ENCODE results near the gene LTBP3.

Gene LTBP3

DNA sequence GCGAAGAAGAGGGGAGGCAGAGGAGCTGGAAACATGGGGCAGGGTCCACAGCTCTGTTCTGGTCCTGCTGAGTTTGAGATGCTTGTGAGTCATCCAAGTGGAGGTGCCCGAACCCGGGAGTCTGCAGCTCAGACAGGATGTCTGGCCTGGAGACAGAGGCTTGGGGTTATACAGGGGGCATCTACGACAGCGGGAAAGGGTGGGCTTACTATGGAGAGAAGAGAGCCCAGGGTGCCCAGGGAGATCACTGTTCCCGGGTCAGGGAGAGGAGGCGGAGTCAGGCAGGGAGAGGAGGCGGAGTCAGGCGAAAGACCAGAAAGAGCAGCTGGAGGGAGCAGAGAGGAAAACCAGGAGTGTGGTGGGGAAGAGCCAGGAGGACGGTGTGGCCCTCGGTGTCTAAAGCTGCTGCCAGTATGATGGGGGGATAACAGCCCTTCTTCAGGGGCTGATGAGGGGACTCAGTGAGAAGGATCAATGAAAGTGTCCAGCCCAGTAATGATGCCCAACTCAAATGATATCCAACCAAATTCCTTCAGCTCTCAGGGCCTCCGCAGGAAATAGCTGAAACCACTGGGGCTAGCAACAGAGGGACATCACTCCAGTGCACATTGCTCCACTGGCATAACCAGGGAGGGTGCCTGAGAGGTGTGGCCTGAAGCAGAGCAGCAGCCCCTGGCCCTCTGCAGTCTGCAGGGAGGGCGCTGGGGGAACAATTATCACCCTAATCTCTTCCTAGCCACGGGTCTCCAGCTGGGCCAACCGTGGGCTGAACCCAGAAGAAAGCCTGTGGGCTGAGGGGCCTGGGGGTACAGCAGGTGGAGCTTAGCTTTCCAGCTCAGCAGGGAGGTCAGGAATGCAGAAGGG lies 2.6 kb upstream of the LTBP3 start (continued):
- TF ChIP-seq ZIC2 (tag by site-specific recombination; IDR thresholded peaks at IDR 0.05): peak; percentile 75
- peak; percentile 55 for TF ChIP-seq ZNF335 (tag by site-specific recombination; conservative IDR thresholded peaks at IDR 0.05)
- no peak for TF ChIP-seq ZNF626 (tag by site-specific recombination; IDR thresholded peaks at IDR 0.05)
- TF ChIP-seq ZNF23 (tag by site-specific recombination; IDR thresholded peaks at IDR 0.05; ENCODE audit: borderline replicate concordance): no peak
- TF ChIP-seq ZBTB7A (tag by site-specific recombination; IDR thresholded peaks at IDR 0.05; ENCODE audit: low read depth): no peak

GRCh38 chr11:65559951-65560537 lies 1.9 kb upstream of the LTBP3 start:
- H3K4me1 ChIP-seq (ENCODE audit: control insufficient read depth, insufficient read depth, low read length): peaks cover 19% of the 10 kb centered on the region
- no peaks in the 10 kb centered on the region for H3K9me3 ChIP-seq (ENCODE audit: control insufficient read depth, insufficient read depth, low read depth, low read length)
- ChIA-PET CTCF (interaction anchor here (0.6 to 5.3 kb wide), 6 partner anchors 12 to 231 kb away, joined by 3 to 44 read pairs (median 6); partner anchors contain the start of genes FAM89B and ZNRD2), POLR2A (interaction anchor here (1.2 to 4.1 kb wide), 8 partner anchors 10 to 137 kb away, joined by 4 to 41 read pairs (median 10); partner anchors contain the start of genes FAM89B, NEAT1, SCYL1 and ZNRD2)
- no peaks in the 10 kb centered on the region for H3K36me3 ChIP-seq (ENCODE audit: control insufficient read depth in 2 of 2, insufficient read depth in 1 of 2, low read length in 2 of 2)
- H3K27ac ChIP-seq (ENCODE audit: extremely low read depth, low read depth, low read length): peak overlapping the region; percentile 34; the same call in 1 of the 2 replicates
- H3K4me3 ChIP-seq (ENCODE audit: low read depth, low read length): no peak overlapping the region
- TF ChIP-seq ZBTB6 (tag by site-specific recombination; IDR thresholded peaks at IDR 0.05): no peak
- TF ChIP-seq, protein P1, sequence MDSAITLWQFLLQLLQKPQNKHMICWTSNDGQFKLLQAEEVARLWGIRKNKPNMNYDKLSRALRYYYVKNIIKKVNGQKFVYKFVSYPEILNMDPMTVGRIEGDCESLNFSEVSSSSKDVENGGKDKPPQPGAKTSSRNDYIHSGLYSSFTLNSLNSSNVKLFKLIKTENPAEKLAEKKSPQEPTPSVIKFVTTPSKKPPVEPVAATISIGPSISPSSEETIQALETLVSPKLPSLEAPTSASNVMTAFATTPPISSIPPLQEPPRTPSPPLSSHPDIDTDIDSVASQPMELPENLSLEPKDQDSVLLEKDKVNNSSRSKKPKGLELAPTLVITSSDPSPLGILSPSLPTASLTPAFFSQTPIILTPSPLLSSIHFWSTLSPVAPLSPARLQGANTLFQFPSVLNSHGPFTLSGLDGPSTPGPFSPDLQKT (IDR thresholded peaks at IDR 0.05; ENCODE audit: borderline replicate concordance, low read depth, low read length): no peak
- TF ChIP-seq, protein P2, sequence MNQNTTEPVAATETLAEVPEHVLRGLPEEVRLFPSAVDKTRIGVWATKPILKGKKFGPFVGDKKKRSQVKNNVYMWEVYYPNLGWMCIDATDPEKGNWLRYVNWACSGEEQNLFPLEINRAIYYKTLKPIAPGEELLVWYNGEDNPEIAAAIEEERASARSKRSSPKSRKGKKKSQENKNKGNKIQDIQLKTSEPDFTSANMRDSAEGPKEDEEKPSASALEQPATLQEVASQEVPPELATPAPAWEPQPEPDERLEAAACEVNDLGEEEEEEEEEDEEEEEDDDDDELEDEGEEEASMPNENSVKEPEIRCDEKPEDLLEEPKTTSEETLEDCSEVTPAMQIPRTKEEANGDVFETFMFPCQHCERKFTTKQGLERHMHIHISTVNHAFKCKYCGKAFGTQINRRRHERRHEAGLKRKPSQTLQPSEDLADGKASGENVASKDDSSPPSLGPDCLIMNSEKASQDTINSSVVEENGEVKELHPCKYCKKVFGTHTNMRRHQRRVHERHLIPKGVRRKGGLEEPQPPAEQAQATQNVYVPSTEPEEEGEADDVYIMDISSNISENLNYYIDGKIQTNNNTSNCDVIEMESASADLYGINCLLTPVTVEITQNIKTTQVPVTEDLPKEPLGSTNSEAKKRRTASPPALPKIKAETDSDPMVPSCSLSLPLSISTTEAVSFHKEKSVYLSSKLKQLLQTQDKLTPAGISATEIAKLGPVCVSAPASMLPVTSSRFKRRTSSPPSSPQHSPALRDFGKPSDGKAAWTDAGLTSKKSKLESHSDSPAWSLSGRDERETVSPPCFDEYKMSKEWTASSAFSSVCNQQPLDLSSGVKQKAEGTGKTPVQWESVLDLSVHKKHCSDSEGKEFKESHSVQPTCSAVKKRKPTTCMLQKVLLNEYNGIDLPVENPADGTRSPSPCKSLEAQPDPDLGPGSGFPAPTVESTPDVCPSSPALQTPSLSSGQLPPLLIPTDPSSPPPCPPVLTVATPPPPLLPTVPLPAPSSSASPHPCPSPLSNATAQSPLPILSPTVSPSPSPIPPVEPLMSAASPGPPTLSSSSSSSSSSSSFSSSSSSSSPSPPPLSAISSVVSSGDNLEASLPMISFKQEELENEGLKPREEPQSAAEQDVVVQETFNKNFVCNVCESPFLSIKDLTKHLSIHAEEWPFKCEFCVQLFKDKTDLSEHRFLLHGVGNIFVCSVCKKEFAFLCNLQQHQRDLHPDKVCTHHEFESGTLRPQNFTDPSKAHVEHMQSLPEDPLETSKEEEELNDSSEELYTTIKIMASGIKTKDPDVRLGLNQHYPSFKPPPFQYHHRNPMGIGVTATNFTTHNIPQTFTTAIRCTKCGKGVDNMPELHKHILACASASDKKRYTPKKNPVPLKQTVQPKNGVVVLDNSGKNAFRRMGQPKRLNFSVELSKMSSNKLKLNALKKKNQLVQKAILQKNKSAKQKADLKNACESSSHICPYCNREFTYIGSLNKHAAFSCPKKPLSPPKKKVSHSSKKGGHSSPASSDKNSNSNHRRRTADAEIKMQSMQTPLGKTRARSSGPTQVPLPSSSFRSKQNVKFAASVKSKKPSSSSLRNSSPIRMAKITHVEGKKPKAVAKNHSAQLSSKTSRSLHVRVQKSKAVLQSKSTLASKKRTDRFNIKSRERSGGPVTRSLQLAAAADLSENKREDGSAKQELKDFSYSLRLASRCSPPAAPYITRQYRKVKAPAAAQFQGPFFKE (tag by site-specific recombination; IDR thresholded peaks at IDR 0.05; ENCODE audit: borderline replicate concordance): no peak
- no peak for TF ChIP-seq ZNF37A (tag by site-specific recombination; IDR thresholded peaks at IDR 0.05)
- TF ChIP-seq ZFHX2 (tag by site-specific recombination; conservative IDR thresholded peaks at IDR 0.05): peak; percentile 60
- no peak for TF ChIP-seq ZNF48 (tag by site-specific recombination; IDR thresholded peaks at IDR 0.05)
- peak; percentile 48; the same call in 1 of the 2 replicates for TF ChIP-seq KLF9 (tag by site-specific recombination; IDR thresholded peaks at IDR 0.05; ENCODE audit: low read depth)
- no peak for TF ChIP-seq ZNF302 (tag by site-specific recombination; IDR thresholded peaks at IDR 0.05; ENCODE audit: low read depth)
- no peak for TF ChIP-seq ZBTB21 (tag by site-specific recombination; IDR thresholded peaks at IDR 0.05)
- no peak for TF ChIP-seq ZNF221 (tag by site-specific recombination; IDR thresholded peaks at IDR 0.05; ENCODE audit: borderline replicate concordance)
- no peak for TF ChIP-seq ZNF423 (tag by site-specific recombination; IDR thresholded peaks at IDR 0.05)
- TF ChIP-seq ZNF138 (tag by site-specific recombination; IDR thresholded peaks at IDR 0.05; ENCODE audit: borderline replicate concordance): no peak
- TF ChIP-seq ZNF433 (tag by site-specific recombination; IDR thresholded peaks at IDR 0.05; ENCODE audit: low read depth): no peak
- TF ChIP-seq ZNF24 (tag by site-specific recombination; IDR thresholded peaks at IDR 0.05): no peak
- TF ChIP-seq IKZF3 (tag by site-specific recombination; IDR thresholded peaks at IDR 0.05): 0 out of 2 replicates have a peak, but pooled peaks have one; percentile 7
- TF ChIP-seq, protein P3, sequence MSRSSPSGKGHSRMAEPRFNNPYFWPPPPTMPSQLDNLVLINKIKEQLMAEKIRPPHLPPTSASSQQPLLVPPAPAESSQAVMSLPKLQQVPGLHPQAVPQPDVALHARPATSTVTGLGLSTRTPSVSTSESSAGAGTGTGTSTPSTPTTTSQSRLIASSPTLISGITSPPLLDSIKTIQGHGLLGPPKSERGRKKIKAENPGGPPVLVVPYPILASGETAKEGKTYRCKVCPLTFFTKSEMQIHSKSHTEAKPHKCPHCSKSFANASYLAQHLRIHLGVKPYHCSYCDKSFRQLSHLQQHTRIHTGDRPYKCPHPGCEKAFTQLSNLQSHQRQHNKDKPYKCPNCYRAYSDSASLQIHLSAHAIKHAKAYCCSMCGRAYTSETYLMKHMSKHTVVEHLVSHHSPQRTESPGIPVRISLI (tag by site-specific recombination; IDR thresholded peaks at IDR 0.05): no peak
- TF ChIP-seq ZBTB17 (tag by site-specific recombination; IDR thresholded peaks at IDR 0.05): peak; percentile 19; the same call in 1 of the 2 replicates
- TF ChIP-seq ZEB2 (tag by site-specific recombination; IDR thresholded peaks at IDR 0.05): 0 out of 2 replicates have a peak, but pooled peaks have one; percentile 25
- no peak for TF ChIP-seq ZNF19 (tag by site-specific recombination; IDR thresholded peaks at IDR 0.05; ENCODE audit: low read depth)
- peak; percentile 95 for TF ChIP-seq SCRT2 (tag by site-specific recombination; IDR thresholded peaks at IDR 0.05)

Data from HEK293 (cell line).